Measurements from ENCODE around the gene PACSIN1. TPM values are rescaled to one million over a fixed set of nuclear protein-coding genes. Genes with fewer than 3 reads are reported as not detected.
A peak's percentile ranks its signal among the peaks of the same experiment; 100 is the strongest.

The PACSIN1 gene
- total and polyA plus RNA-seq, 7 donors = 0.11 to 0.17 (median 0.11) TPM; not detected in 4

GRCh38 chr6:34424200-34425131 lies 41.4 kb upstream of the PACSIN1 start:
- no peaks in the 10 kb centered on the region for H3K27me3 ChIP-seq (ENCODE audit: insufficient read depth in 3 of 3, low read length in 2 of 3)
- H3K9me3 ChIP-seq = no peaks in the 10 kb centered on the region
- intact Hi-C loops (cut with DNase I) = no loop called here
- H3K4me3 ChIP-seq = peak overlapping the region; percentile 97
- peaks cover 11 to 56% of the 10 kb centered on the region in 2 donors for H3K36me3 ChIP-seq (ENCODE audit: insufficient read depth in 1 of 2, low read depth in 1 of 2)
- peak overlapping the region; percentile 95 for H3K27ac ChIP-seq
- WGBS, 3 donors = 68 to 81% (median 72%) methylated on average over 18 to 19 of the region's 19 CpGs
- ATAC-seq (no peak), DNase-seq (no peak)
- no peak for TF ChIP-seq CTCF (IDR thresholded peaks at IDR 0.05)
- peaks cover 19% of the 10 kb centered on the region for H3K4me1 ChIP-seq

GRCh38 chr6:34425132-34425497 lies 40.8 kb upstream of the PACSIN1 start:
- H3K36me3 ChIP-seq (ENCODE audit: insufficient read depth in 1 of 2, low read depth in 1 of 2) = peaks cover 11 to 49% of the 10 kb centered on the region in 2 donors
- peak overlapping the region; percentile 95 for H3K27ac ChIP-seq
- no peaks in the 10 kb centered on the region for H3K27me3 ChIP-seq (ENCODE audit: insufficient read depth in 3 of 3, low read length in 2 of 3)
- no peak for DNase-seq
- no peaks in the 10 kb centered on the region for H3K9me3 ChIP-seq
- peak in 1 of 4 donors; percentile 8 for ATAC-seq
- no peak for TF ChIP-seq CTCF (IDR thresholded peaks at IDR 0.05)
- H3K4me1 ChIP-seq = peaks cover 19% of the 10 kb centered on the region
- peak overlapping the region; percentile 97 for H3K4me3 ChIP-seq
- whole genome bisulfite sequencing, 3 donors = 3 to 5% (median 5%) methylated on average over 10 of the region's 10 CpGs
- intact Hi-C loops (cut with DNase I) = no loop called here

GRCh38 chr6:34425498-34426410 lies 40.1 kb upstream of the PACSIN1 start, which contains the start of gene RPS10:
RPS10 (minus strand) TSS chr6:34426069; CDS start chr6:34425221, 848 bp downstream.
- intact Hi-C loops (cut with DNase I) = no loop called here

GRCh38 chr6:34435916-34436315 lies 30.0 kb upstream of the PACSIN1 start:
- Histone ChIP-seq H3K36me3 (ENCODE audit: insufficient read depth in 1 of 2, low read depth in 1 of 2) (no peaks in the 10 kb centered on the region), H3K9me3 (no peaks in the 10 kb centered on the region), H3K27me3 (ENCODE audit: insufficient read depth in 3 of 3, low read length in 2 of 3) (no peaks in the 10 kb centered on the region), H3K27ac (no peak overlapping the region), H3K4me1 (no peaks in the 10 kb centered on the region), H3K4me3 (no peak overlapping the region)
- intact Hi-C loops (cut with DNase I) = no loop called here
- WGBS, 3 donors = 69 to 73% (median 71%) methylated on average over 5 of the region's 5 CpGs
- TF ChIP-seq CTCF (IDR thresholded peaks at IDR 0.05) = no peak
- ATAC-seq (no peak), DNase-seq (no peak)

More at GRCh38 chr6:34425498-34426410, 40.1 kb upstream of the PACSIN1 start, which contains the start of gene RPS10:
- DNase-seq (peak; percentile 94 to 97), ATAC-seq (peak; percentile 98 to 99 (median 98))
- H3K36me3 ChIP-seq (ENCODE audit: insufficient read depth in 1 of 2, low read depth in 1 of 2) = peaks cover 11 to 43% of the 10 kb centered on the region in 2 donors
- H3K4me3 ChIP-seq = peak within 1 kb of the TSS; percentile 97
- no peaks in the 10 kb centered on the region for H3K9me3 ChIP-seq
- no peaks in the 10 kb centered on the region for H3K27me3 ChIP-seq (ENCODE audit: insufficient read depth in 3 of 3, low read length in 2 of 3)
- peak within 1 kb of the TSS; percentile 95 for H3K27ac ChIP-seq
- WGBS, 3 donors = 0 to 1% (median 0%) methylated on average over 52 to 57 of the region's 58 CpGs
- TF ChIP-seq CTCF (IDR thresholded peaks at IDR 0.05) = no peak
- H3K4me1 ChIP-seq = peaks cover 19% of the 10 kb centered on the region

Measured in psoas muscle (tissue), 8 donors.